Liver (tissue), 9 donors: ENCODE results near the gene OXTR. TPM values are rescaled to one million over a fixed set of nuclear protein-coding genes. Genes with fewer than 3 reads are reported as not detected.

Experiments used
- DNase-seq: peaks from one replicate; pipeline ENCODE4 v3.0.0-alpha.2; 2017; ENCODE audit warnings: low spot score
- H3K27ac ChIP-seq, 2 donors: one replicate each; pipeline ENCODE4 v1.7.0; 2013; ENCODE audit warnings: inconsistent platforms in 2 of 2, low read length in 2 of 2, control low read depth in 1 of 2, low read depth in 1 of 2, mild to moderate bottlenecking in 1 of 2
- H3K27me3 ChIP-seq, 4 donors: one replicate each; pipeline versions ENCODE4 v1.6.1 to v1.7.0; 2013; ENCODE audit warnings: low read length in 3 of 4, inconsistent platforms in 1 of 4, mild to moderate bottlenecking in 1 of 4, moderate library complexity in 1 of 4; ENCODE audit not compliant: control insufficient read depth in 4 of 4, insufficient read depth in 4 of 4
- H3K36me3 ChIP-seq, 4 donors: one replicate each; pipeline versions ENCODE4 v1.6.1 to v1.7.0; 2013; ENCODE audit warnings: low read length in 3 of 4, mild to moderate bottlenecking in 3 of 4, low read depth in 1 of 4, moderate library complexity in 1 of 4; ENCODE audit not compliant: control insufficient read depth in 4 of 4, insufficient read depth in 3 of 4
- H3K4me1 ChIP-seq, 4 donors: one replicate each; pipeline versions ENCODE4 v1.6.1 to v1.7.0; 2013; ENCODE audit warnings: low read length in 3 of 4, mild to moderate bottlenecking in 3 of 4, moderate library complexity in 1 of 4; ENCODE audit not compliant: control insufficient read depth in 4 of 4, insufficient read depth in 4 of 4
- H3K4me3 ChIP-seq, 3 donors: one replicate each; pipeline versions ENCODE4 v1.6.1 to v1.7.0; 2013; ENCODE audit warnings: low read length in 3 of 3, control low read depth in 1 of 3, low read depth in 1 of 3, mild to moderate bottlenecking in 1 of 3
- H3K9ac ChIP-seq, 2 donors: one replicate each; pipeline ENCODE4 v1.7.0; 2013; ENCODE audit warnings: low read length in 2 of 2, mild to moderate bottlenecking in 2 of 2, moderate library complexity in 2 of 2, control low read depth in 1 of 2, low read depth in 1 of 2
- H3K9me3 ChIP-seq, 4 donors: one replicate each; pipeline versions ENCODE4 v1.6.1 to v1.7.0; 2013; ENCODE audit warnings: low read length in 3 of 4; ENCODE audit not compliant: control insufficient read depth in 4 of 4
- ATF3 ChIP-seq: IDR thresholded peaks from 2 replicates; pipeline ENCODE4 v1.6.1; 2016; ENCODE audit warnings: antibody characterized with exemption
- CTCF ChIP-seq: fragments of 150-350 bp; IDR thresholded peaks from 2 replicates; pipeline ENCODE4 v1.5.1; 2017; ENCODE audit warnings: improper control_type of control experiment, low read depth, low read length; ENCODE audit not compliant: missing input control
- EGR1 ChIP-seq, 2 donors: IDR thresholded peaks; 2 replicates each; pipeline ENCODE4 v1.6.1; 2016 to 2018; ENCODE audit warnings: antibody characterized with exemption in 2 of 2, low read depth in 2 of 2
- FOXA1 ChIP-seq: IDR thresholded peaks from 2 replicates; pipeline ENCODE4 v1.6.1; 2016; ENCODE audit warnings: antibody characterized with exemption
- GABPA ChIP-seq, 2 donors: IDR thresholded peaks in 1 of 2; conservative IDR thresholded peaks in 1 of 2; 2 replicates each; pipeline ENCODE4 v1.6.1; 2016; ENCODE audit warnings: antibody characterized with exemption in 2 of 2, mild to moderate bottlenecking in 1 of 2, moderate library complexity in 1 of 2
- HNF4A ChIP-seq, 2 donors: conservative IDR thresholded peaks; 2 replicates each; pipeline ENCODE4 v1.6.1; 2016; ENCODE audit warnings: antibody characterized with exemption in 2 of 2, mild to moderate bottlenecking in 2 of 2
- HNF4G ChIP-seq: IDR thresholded peaks from 2 replicates; pipeline ENCODE4 v1.6.1; 2016; ENCODE audit warnings: antibody characterized with exemption
- JUND ChIP-seq, 2 donors: IDR thresholded peaks; 2 replicates each; pipeline ENCODE4 v1.6.1; 2016; ENCODE audit warnings: antibody characterized with exemption in 2 of 2
- NR2F2 ChIP-seq: IDR thresholded peaks from 2 replicates; pipeline ENCODE4 v1.6.1; 2016; ENCODE audit warnings: antibody characterized with exemption
- REST ChIP-seq: IDR thresholded peaks from 2 replicates; pipeline ENCODE4 v1.6.1; 2016; ENCODE audit warnings: antibody characterized with exemption, mild to moderate bottlenecking
- RXRA ChIP-seq, 2 donors: IDR thresholded peaks; 2 replicates each; pipeline ENCODE4 v1.6.1; 2017 to 2018; ENCODE audit warnings: antibody characterized with exemption in 2 of 2, mild to moderate bottlenecking in 1 of 2
- SP1 ChIP-seq: IDR thresholded peaks from 2 replicates; pipeline ENCODE4 v1.6.1; 2018; ENCODE audit warnings: antibody characterized with exemption, mild to moderate bottlenecking
- TAF1 ChIP-seq: conservative IDR thresholded peaks from 2 replicates; pipeline ENCODE4 v1.6.1; 2016; ENCODE audit warnings: antibody characterized with exemption, mild to moderate bottlenecking
- YY1 ChIP-seq: IDR thresholded peaks from 2 replicates; pipeline ENCODE4 v1.6.1; 2016; ENCODE audit warnings: antibody characterized with exemption, mild to moderate bottlenecking
- ZBTB33 ChIP-seq: IDR thresholded peaks from 2 replicates; pipeline ENCODE4 v1.6.1; 2016; ENCODE audit warnings: antibody characterized with exemption
- WGBS: extraction: QIAGEN DNeasy Blood & Tissue Kit; methylation state at CpG from one replicate; pipeline ENCODE4 v1.1.7; 2013; 5-methylcytosine and 5-hydroxymethylcytosine counted together
- polyA plus RNA-seq, 2 donors: library from polyadenylated mRNA; stranded (reverse) in 1 of 2; unstranded in 1 of 2; fragments of 200-250 nt in 1 of 2; fragments of >200 nt in 1 of 2; fragmentation: Nextera tagmentation in 1 of 2; extraction: Ambion mirVana in 1 of 2; gene quantifications; one replicate each; pipeline versions ENCODE4 v1.2.1 to v1.2.3, GENCODE V29; 2013 to 2015
- total RNA-seq, 2 donors: library from RNA; depleted of rRNA; stranded (reverse); fragments of >200 nt; gene quantifications; one replicate each; pipeline ENCODE4 v1.2.3, GENCODE V29; 2014
- donor health status: healthy.
- donor health status: healthy.
- donor health status: healthy.
- donor health status: healthy.
- donor health status: healthy.

The OXTR gene
- total and polyA plus RNA-seq, 4 donors: 0.05 to 0.28 (median 0.08) TPM; not detected in 1

- no peaks in the 10 kb centered on the region for H3K36me3 ChIP-seq
- H3K27me3 ChIP-seq: peaks cover 0 to under 1% (median 0%) of the 10 kb centered on the region in 4 donors
- DNase-seq: no peak
- H3K9me3 ChIP-seq: no peaks in the 10 kb centered on the region
- H3K4me1 ChIP-seq: no peaks in the 10 kb centered on the region
- H3K27ac ChIP-seq: no peak overlapping the region
- no peak for TF ChIP-seq TAF1
- TF ChIP-seq ZBTB33: no peak
- TF ChIP-seq EGR1 (IDR thresholded peaks at IDR 0.05; ENCODE audit: low read depth in 2 of 2): no peak
- no peak for TF ChIP-seq SP1
- TF ChIP-seq CTCF: no peak
- TF ChIP-seq HNF4A (conservative IDR thresholded peaks at IDR 0.05): no peak
- TF ChIP-seq REST: no peak
- 84% methylated on average over 4 of the region's 4 CpGs for WGBS
- no peak overlapping the region for H3K9ac ChIP-seq
- H3K4me3 ChIP-seq: no peak overlapping the region
These were observed 32.1 kb downstream of the OXTR start for GRCh38 chr3:8737301-8737700.

- Histone ChIP-seq H3K4me3 (no peak overlapping the region), H3K27ac (no peak overlapping the region), H3K9me3 (no peaks in the 10 kb centered on the region), H3K27me3 (no peaks in the 10 kb centered on the region), H3K36me3 (no peaks in the 10 kb centered on the region), H3K4me1 (no peaks in the 10 kb centered on the region), H3K9ac (no peak overlapping the region)
- no peak for DNase-seq
- no peak for TF ChIP-seq GABPA (IDR thresholded peaks at IDR 0.05 in 1 of 2, conservative IDR thresholded peaks at IDR 0.05 in 1 of 2)
- no peak for TF ChIP-seq FOXA1
- TF ChIP-seq JUND (IDR thresholded peaks at IDR 0.05): no peak
- no peak for TF ChIP-seq NR2F2
- no peak for TF ChIP-seq HNF4G
- no peak for TF ChIP-seq TAF1
- TF ChIP-seq RXRA (IDR thresholded peaks at IDR 0.05): no peak
- TF ChIP-seq ATF3: no peak
- no peak for TF ChIP-seq HNF4A (conservative IDR thresholded peaks at IDR 0.05)
- no peak for TF ChIP-seq SP1
- no peak for TF ChIP-seq REST
- no peak for TF ChIP-seq CTCF
- TF ChIP-seq YY1: no peak
- no peak for TF ChIP-seq ZBTB33
- WGBS: 87% methylated on average over 11 of the region's 11 CpGs
These were observed 33.0 kb downstream of the OXTR start for GRCh38 chr3:8736436-8736835.
